ENCODE results near the gene ARHGEF19.
A peak's percentile ranks its signal among the peaks of the same experiment; 100 is the strongest.
"Not testable (repeated sequence)": the region's sequence is repeated elsewhere in the genome, so short reads cannot be mapped to it uniquely, and the experiment has no call there.

ARHGEF19 gene

DNA sequence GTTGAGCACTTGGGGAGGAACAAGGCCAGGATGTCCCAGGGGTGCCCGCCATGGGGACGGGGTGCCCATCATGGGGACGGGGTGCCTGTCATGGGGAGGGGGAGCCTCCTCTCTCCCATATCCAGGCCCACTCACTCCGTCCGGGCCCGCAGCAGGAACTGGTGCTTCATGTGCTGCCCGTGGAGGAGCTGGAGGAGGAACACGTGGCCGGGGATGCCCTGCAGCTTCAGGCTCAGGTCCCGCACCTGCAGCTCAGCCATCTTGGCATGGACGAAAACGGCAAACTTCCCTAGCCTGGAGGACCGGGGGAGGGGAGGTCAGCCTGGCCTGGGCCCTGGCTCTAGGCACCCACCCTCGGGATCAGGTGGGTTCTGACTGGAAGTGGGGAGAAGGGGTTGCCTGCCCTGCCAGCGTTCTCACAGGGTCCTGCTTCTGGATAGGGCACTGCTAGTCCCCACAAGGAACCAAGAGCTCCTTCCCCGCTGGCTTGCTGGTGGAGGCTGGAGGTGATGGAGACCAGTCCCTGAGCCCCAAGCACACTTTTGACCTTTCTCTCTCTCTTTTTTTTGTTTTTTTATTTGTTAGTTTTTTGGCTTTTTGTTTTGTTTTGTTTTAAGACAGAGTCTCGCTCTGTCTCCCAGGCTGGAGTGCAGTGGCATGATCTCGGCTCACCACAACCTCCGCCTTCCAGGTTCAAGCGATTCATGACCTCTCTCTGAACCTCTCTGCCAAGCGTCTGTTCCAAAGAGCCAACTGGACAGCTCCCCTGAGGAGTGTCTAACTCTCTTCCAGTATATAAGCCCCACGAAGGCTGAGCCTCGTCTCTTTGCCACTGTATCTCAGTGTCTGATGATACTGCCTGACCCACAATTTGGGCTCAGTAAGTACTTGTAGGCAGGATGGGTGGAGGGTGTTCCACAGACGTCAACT lies 9.9 kb downstream of the ARHGEF19 start:
- DNase-seq = no peak

GRCh38 chr1:16199700-16200099 lies 12.8 kb downstream of the ARHGEF19 start:
- DNase-seq = no peak

GRCh38 chr1:16199157-16199501 lies 13.3 kb downstream of the ARHGEF19 start:
- no peak for DNase-seq

DNA sequence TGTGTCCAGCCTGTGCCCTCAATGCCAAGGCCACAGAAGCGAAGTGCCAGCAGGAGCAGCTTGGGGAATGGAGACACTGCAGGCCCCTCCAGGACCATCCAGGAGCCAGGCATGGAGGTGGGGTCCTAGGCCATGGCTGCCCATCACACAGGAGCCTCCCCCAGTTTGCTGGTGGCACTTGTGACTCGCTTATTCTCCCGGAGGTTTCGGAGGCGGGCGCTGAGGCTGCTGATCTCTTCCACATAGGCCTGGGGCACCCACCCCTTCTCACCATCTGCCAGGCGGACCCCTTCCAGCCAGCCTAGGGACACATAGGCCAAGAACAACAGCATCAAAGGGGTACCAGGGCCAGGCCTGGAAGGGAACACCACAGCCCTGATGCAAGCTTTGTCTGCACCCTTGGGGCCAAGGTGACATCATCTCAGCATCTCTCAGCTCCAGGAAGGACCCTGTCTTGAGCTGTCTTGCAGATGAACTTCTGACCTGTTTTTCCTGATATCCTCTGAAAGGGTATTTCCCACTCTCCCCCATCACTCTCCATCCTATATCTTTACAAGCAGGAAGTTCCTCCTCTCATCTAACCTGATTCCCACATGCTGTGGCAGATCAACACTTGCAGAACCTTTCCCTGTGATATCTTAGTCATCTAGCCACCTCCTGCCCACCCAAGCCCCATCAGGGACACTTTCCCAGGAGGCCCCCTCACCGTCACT lies 13.9 kb downstream of the ARHGEF19 start:
- no peak for DNase-seq

DNA sequence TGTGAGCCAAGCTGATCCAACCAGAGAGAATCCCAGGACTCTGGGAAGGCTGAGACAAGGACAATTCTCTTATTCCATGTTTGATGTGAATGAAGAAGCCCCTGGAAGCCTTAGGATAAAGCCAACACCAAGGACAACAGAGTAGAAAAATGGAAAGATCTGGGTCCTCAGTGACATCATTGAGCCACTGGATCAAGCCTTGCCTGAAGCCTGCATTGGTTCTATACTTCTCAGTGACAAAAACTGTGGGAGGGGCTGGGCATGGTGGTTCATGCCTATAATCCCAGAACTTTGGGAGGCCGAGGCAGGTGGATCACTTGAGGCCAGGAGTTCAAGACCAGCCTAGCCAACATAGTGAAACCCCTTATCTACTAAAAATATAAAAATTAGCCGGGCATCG lies 15.6 kb downstream of the ARHGEF19 start:
- DNase-seq = no peak

GRCh38 chr1:16196139-16196538 lies 16.3 kb downstream of the ARHGEF19 start:
- DNase-seq = not testable (repeated sequence)

DNA sequence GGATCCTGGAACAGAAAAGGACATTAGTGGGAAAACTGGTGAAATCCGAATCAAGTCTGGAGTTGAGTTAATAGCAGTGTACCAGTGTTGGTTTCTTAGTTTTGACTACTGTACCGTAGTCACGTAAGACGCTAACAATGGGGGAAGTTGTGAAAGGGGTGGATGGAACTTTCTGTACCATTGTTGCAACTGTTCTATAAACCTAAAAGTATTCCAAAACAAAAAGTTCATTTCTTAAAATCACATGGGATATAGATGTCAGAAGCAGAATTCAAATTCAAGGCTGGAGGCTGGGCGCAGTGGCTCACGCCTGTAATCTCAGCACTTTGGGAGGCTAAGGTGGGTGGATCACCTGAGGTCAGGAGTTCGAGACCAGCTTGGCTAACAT lies 16.9 kb downstream of the ARHGEF19 start:
- no peak for DNase-seq

- DNase-seq = no peak
Observed at GRCh38 chr1:16191916-16192546, 20.4 kb downstream of the ARHGEF19 start.

GRCh38 chr1:16191309-16191708 lies 21.1 kb downstream of the ARHGEF19 start:
- DNase-seq = no peak

DNA sequence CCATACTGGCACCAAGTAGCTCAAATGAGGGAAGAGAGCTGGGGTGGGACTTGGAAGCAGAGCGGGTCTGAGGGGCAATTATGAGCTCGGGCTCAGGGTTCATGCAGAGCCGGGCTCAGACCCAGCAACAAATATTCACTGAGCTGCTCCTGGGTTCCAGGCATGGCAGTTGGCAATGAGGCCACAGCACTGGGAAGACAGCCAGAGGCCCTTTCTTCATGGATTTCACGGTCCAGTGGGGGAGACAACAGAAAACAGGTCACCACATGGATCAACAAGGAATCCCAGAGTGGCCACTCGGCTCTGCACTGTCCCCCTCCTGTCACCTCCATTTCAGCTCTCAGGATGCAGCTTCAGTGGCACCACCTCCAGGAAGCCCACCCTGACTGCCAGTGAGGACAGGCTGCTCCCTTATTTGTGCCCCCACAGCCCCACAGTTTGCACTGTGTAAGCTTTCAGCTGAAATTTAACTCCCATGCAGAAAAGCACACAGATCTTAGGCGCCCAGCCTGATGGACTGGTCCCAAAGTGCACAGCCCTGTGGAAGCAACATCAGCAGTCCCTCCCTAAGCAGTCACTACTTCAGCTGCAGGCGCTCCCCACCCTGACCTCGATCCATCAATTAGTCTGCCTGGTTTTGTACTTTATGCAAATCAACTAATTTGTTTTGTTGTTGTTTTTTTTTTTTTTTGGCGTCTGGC lies 22.4 kb downstream of the ARHGEF19 start:
- no peak for DNase-seq

GRCh38 chr1:16189003-16189402 lies 23.4 kb downstream of the ARHGEF19 start:
- no peak for DNase-seq

- peak; percentile 56 for DNase-seq
Observed at GRCh38 chr1:16187748-16188401, 24.6 kb downstream of the ARHGEF19 start.

- DNase-seq = no peak
Observed at GRCh38 chr1:16186655-16187235, 25.7 kb downstream of the ARHGEF19 start.

DNA sequence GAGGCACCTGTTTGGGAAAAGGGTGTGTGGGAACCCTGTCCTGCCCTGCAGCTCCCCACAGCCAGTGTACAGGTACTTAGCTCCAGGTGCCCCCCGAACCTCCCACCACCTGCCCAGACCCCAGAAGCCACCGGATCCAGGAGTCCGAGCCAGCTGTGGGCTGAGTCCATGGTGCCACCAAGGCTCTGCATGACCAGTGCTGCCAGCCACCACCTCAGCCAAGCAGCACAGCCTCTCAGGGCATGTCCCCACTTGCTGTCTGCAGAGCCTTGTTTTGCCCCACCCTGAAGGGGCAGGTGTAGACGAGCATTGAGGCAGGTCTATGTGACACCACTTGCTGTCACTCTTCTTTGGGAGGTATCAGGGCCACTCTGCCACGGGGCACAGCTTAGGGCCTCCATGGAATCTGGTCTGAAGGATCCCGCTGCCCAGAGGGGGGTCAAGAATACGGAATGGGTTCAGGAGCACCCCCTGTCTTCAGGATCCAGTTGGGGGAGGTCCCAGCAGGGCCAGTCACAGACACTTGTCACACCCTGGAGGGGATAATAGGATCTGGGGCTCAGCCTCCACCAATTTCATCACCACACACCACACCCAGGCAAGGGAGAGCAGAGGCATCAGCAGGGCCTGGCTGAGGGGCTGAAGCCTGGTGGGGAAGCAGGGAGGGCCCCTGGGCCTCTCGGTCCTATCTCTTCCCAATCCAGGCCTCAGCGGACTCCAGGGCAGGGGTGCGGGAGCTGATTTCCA lies 27.7 kb downstream of the ARHGEF19 start:
- no peak for DNase-seq

GRCh38 chr1:16183765-16184556 lies 28.5 kb downstream of the ARHGEF19 start:
- DNase-seq = no peak

DNA sequence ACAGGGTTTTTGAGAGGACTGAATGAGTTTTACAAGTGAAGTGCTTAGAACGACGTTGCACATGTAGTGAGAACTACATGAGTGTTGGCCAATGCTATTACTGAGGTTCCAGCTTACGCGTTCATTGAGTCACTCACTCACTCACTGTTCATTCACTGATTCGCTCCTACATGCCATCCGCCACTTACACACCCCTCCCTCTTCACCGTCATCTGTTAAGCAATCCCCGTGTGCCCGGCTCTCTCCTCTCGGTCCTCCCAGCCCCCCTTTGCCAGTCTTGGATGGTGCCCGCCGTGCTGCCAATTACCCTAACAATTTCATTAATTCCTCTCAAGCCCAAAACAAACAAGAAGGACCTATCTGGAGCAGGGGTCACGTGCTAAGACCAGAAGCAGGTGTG lies 29.3 kb downstream of the ARHGEF19 start:
- no peak for DNase-seq

- no peak for DNase-seq
Observed at GRCh38 chr1:16181887-16182719, 30.3 kb downstream of the ARHGEF19 start.

DNA sequence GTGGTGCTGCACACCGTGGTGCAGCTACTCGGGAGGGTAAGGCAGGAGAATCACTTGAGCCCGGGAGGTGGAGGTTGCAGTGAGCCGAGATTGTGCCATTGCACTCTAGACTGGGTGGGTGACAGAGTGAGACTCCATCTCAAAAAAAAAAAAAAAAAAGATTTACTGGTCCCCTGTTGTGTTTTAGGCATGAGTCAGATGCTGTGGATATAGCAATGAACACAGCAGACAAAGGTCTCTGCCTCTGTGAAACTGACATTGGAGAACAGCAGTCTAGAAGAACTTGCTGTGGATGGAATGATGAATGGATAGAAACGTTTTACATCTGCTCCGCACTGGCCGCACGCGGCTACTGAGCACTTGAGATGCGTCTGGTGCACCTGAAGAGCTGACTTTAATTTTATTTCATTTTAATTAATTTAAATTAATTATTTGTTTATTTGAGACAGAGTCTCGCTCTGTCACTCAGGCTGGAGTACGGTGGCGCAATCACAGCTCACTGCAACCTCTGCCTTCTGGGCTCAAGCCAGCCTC lies 32.1 kb downstream of the ARHGEF19 start:
- no peak for DNase-seq
